B cell (primary cell): ENCODE measurements around the gene PAN3. TPM values are rescaled to one million over a fixed set of nuclear protein-coding genes. Genes with fewer than 3 reads are reported as not detected.
A peak's percentile ranks its signal among the peaks of the same experiment; 100 is the strongest.

ENCODE experiments used
- ATAC-seq: fragments of 200-7000 bp; cut with Tn5 transposase; one replicate; pipeline ENCODE4 v1.10.0; 2021; ENCODE audit warnings: low read depth, mild to moderate bottlenecking, moderate number of reproducible peaks, moderate library complexity
- CTCF ChIA-PET: fragments of 350-600 bp; sonication (Branson Sonifier 250); formaldehyde crosslinking; loops from one replicate; lab custom pipeline; 2021; ENCODE audit warnings: antibody characterized with exemption, inconsistent platforms; lab: Charles Lee
- POLR2A ChIA-PET: fragments of 350-600 bp; sonication (Branson Sonifier 250); formaldehyde crosslinking; loops from one replicate; lab custom pipeline; 2021; ENCODE audit warnings: antibody characterized with exemption; lab: Charles Lee
- DNase-seq: peaks from one replicate; pipeline ENCODE4 v3.0.0; 2013
- H2AFZ ChIP-seq: 2 replicates; pipeline ENCODE4 v1.6.1; 2012; ENCODE audit warnings: mild to moderate bottlenecking, low read depth, low read length; ENCODE audit not compliant: insufficient read depth, poor library complexity, severe bottlenecking
- H3K27ac ChIP-seq, 2 donors: 1 replicate in 1 of 2; 2 replicates in 1 of 2; pipeline ENCODE4 v1.5.1; 2012 to 2013; ENCODE audit warnings: low read length in 2 of 2, mild to moderate bottlenecking in 2 of 2, moderate library complexity in 1 of 2
- H3K27me3 ChIP-seq, 4 experiments: fragments of 200-600 bp in 1 of 4; sonication (generic) in 1 of 4; replicated peaks in 1 of 4; 1 replicate in 2 of 4; 2 replicates in 2 of 4; pipeline versions ENCODE4 v1.6.1 to v1.7.0; 2013 to 2016; ENCODE audit warnings: low read length in 3 of 4, mild to moderate bottlenecking in 2 of 4, mixed read lengths in 1 of 4, moderate library complexity in 1 of 4; ENCODE audit not compliant: insufficient read depth in 4 of 4, control insufficient read depth in 3 of 4; ENCODE audit errors: control extremely low read depth in 1 of 4
- H3K36me3 ChIP-seq, 2 experiments: replicated peaks in 1 of 2; 1 replicate in 1 of 2; 2 replicates in 1 of 2; pipeline versions ENCODE4 v1.6.1 to v1.7.1; 2013; ENCODE audit warnings: low read length in 1 of 2; ENCODE audit not compliant: insufficient read depth in 2 of 2, control insufficient read depth in 1 of 2; ENCODE audit errors: control extremely low read depth in 1 of 2, extremely low read depth in 1 of 2
- H3K4me1 ChIP-seq, 2 donors: fragments of 200-600 bp in 1 of 2; sonication (generic) in 1 of 2; 1 replicate in 1 of 2; 2 replicates in 1 of 2; pipeline versions ENCODE4 v1.5.1 to v1.6.1; 2013 to 2017; ENCODE audit warnings: low read length in 2 of 2; ENCODE audit not compliant: control insufficient read depth in 2 of 2, insufficient read depth in 2 of 2
- H3K4me2 ChIP-seq: replicated peaks from 2 replicates; pipeline ENCODE3; 2012; ENCODE audit warnings: mild to moderate bottlenecking, low read depth, low read length; ENCODE audit not compliant: poor library complexity, severe bottlenecking
- H3K4me3 ChIP-seq, 5 experiments: fragments of 200-600 bp in 1 of 5; sonication (generic) in 1 of 5; 1 replicate in 3 of 5; 2 replicates in 2 of 5; pipeline versions ENCODE4 v1.5.1 to v1.7.0; 2011 to 2016; ENCODE audit warnings: low read length in 4 of 5, mild to moderate bottlenecking in 4 of 5, low read depth in 2 of 5, control low read depth in 1 of 5, moderate library complexity in 1 of 5; ENCODE audit not compliant: insufficient read depth in 1 of 5; ENCODE audit errors: control extremely low read depth in 1 of 5, extremely low read depth in 1 of 5
- H3K79me2 ChIP-seq: fragments of 200-600 bp; sonication (generic); one replicate; pipeline ENCODE4 v1.6.0; 2016; ENCODE audit warnings: low read length; ENCODE audit not compliant: control insufficient read depth, insufficient read depth
- H3K9ac ChIP-seq: fragments of 200-600 bp; sonication (generic); 2 replicates; pipeline ENCODE4 v1.6.1; 2017; ENCODE audit warnings: mild to moderate bottlenecking, low read length, moderate library complexity
- H3K9me3 ChIP-seq, 3 donors: one replicate each; pipeline versions ENCODE4 v1.6.1 to v1.7.1; 2013; ENCODE audit warnings: low read length in 2 of 3; ENCODE audit not compliant: control insufficient read depth in 2 of 3, insufficient read depth in 1 of 3; ENCODE audit errors: control extremely low read depth in 1 of 3
- H4K20me1 ChIP-seq: 2 replicates; pipeline ENCODE4 v1.6.0; 2012; ENCODE audit warnings: mild to moderate bottlenecking, low read length; ENCODE audit not compliant: insufficient read depth, control insufficient read depth, poor library complexity, severe bottlenecking
- H3K27ac Mint-ChIP-seq: one replicate; pipeline ENCODE4 v1.8.0; 2021; ENCODE audit warnings: mixed read lengths
- H3K27me3 Mint-ChIP-seq: one replicate; pipeline ENCODE4 v1.8.0; 2021; ENCODE audit warnings: mixed read lengths
- H3K4me1 Mint-ChIP-seq: one replicate; pipeline ENCODE4 v1.8.0; 2021; ENCODE audit warnings: mixed read lengths
- H3K4me3 Mint-ChIP-seq: one replicate; pipeline ENCODE4 v1.8.0; 2021; ENCODE audit warnings: mixed read lengths
- H3K9me3 Mint-ChIP-seq: one replicate; pipeline ENCODE4 v1.8.0; 2022; ENCODE audit warnings: mixed read lengths; ENCODE audit not compliant: insufficient read depth
- CTCF ChIP-seq: fragments of 200-600 bp; IDR thresholded peaks from one replicate; pipeline ENCODE4 v1.8.0; 2022; ENCODE audit warnings: antibody characterized with exemption, mild to moderate bottlenecking
- EZH2 ChIP-seq: IDR thresholded peaks from 2 replicates; pipeline ENCODE4 v1.6.1; 2012; ENCODE audit warnings: borderline replicate concordance, low read depth, mild to moderate bottlenecking, moderate library complexity, low read length; ENCODE audit not compliant: insufficient read depth, poor library complexity, severe bottlenecking
- WGBS: methylation state at CpG from one replicate; pipeline ENCODE4 v1.1.5; 2013; ENCODE audit warnings: missing lambda C conversion rate; ENCODE audit not compliant: insufficient coverage; 5-methylcytosine and 5-hydroxymethylcytosine counted together
- intact Hi-C: fragments of 100-400 bp; cut with micrococcal nuclease; formaldehyde crosslinking; loops from one replicate; pipeline ENCODE4 v1.10.0; 2022
- polyA plus RNA-seq: library from polyadenylated mRNA; depleted of rRNA; stranded (reverse); fragments of >200 nt; gene quantifications from 2 replicates; pipeline ENCODE4 v1.2.3, GENCODE V29; 2012
- total RNA-seq, 2 donors: library from RNA; stranded (reverse); fragments of 120-200 nt in 1 of 2; gene quantifications; 1 replicate in 1 of 2; 2 replicates in 1 of 2; pipeline versions ENCODE4 v1.2.3 to v1.2.4, GENCODE V29; 2013 to 2022

The PAN3 gene
- total and polyA plus RNA-seq, 2 donors (not counting 1 experiment from before 2014, with no cell fraction given): 23.4 to 117 TPM

GRCh38 chr13:28136916-28137315 is 1.4 kb upstream of the PAN3 start:
- ATAC-seq: no peak
- Histone ChIP-seq H3K4me2 (peak overlapping the region; percentile 80), H3K79me2 (peaks cover 38% of the 10 kb centered on the region), H3K27ac (peak overlapping the region; percentile 92 to 95), H2AFZ (peak overlapping the region; percentile 71), H3K4me3 (peak overlapping the region; percentile 80 to 97 (median 87)), H4K20me1 (peaks cover 15% of the 10 kb centered on the region), H3K4me1 (peaks cover 24 to 31% of the 10 kb centered on the region in 2 donors), H3K9me3 (no peaks in the 10 kb centered on the region), H3K9ac (peak overlapping the region; percentile 81), H3K27me3 (no peaks in the 10 kb centered on the region), H3K36me3 (no peaks in the 10 kb centered on the region)
- no peaks in the 10 kb centered on the region for H3K27me3 Mint-ChIP-seq
- H3K27ac Mint-ChIP-seq: peak overlapping the region; percentile 80
- H3K4me1 Mint-ChIP-seq: peaks cover 37% of the 10 kb centered on the region
- intact Hi-C loops: loop anchor here (5.0 to 10.0 kb wide), 4 partner anchors 110 to 1952 kb away; no protein-coding TSS in a partner anchor
- DNase-seq: peak; percentile 37
- no peak for TF ChIP-seq CTCF
- no peak for TF ChIP-seq EZH2
- peak overlapping the region; percentile 87 for H3K4me3 Mint-ChIP-seq
- 53% methylated on average over 2 of the region's 7 CpGs for WGBS
- ChIA-PET POLR2A (interaction anchor here (0.6 kb wide), 1 partner anchor 57 kb away, joined by 5 read pairs; no protein-coding TSS in a partner anchor), CTCF (no interaction called here)
- H3K9me3 Mint-ChIP-seq: no peaks in the 10 kb centered on the region

- Histone ChIP-seq H3K4me2 (peak overlapping the region; percentile 80), H3K9me3 (no peaks in the 10 kb centered on the region), H3K79me2 (peaks cover 45% of the 10 kb centered on the region), H4K20me1 (peaks cover 20% of the 10 kb centered on the region), H3K4me3 (peak overlapping the region; percentile 80 to 97 (median 87)), H3K9ac (peak overlapping the region; percentile 81), H3K27ac (peak overlapping the region; percentile 92 to 95), H3K4me1 (peaks cover 31 to 37% of the 10 kb centered on the region in 2 donors), H3K27me3 (no peaks in the 10 kb centered on the region), H2AFZ (peak overlapping the region; percentile 71), H3K36me3 (no peaks in the 10 kb centered on the region)
- intact Hi-C loops: loop anchor here (5.0 to 10.0 kb wide), 4 partner anchors 110 to 1953 kb away; no protein-coding TSS in a partner anchor
- DNase-seq: no peak
- no peaks in the 10 kb centered on the region for H3K9me3 Mint-ChIP-seq
- peak overlapping the region; percentile 87 for H3K4me3 Mint-ChIP-seq
- no peak for TF ChIP-seq EZH2
- no peak for TF ChIP-seq CTCF
- POLR2A ChIA-PET: interaction anchor here (0.6 to 1.3 kb wide), 5 partner anchors 16 to 522 kb away, joined by 3 to 5 read pairs (median 5); partner anchors contain the start of gene POMP
- H3K27ac Mint-ChIP-seq: peak overlapping the region; percentile 99
- no peak for ATAC-seq
- H3K4me1 Mint-ChIP-seq: peaks cover 44% of the 10 kb centered on the region
- no peaks in the 10 kb centered on the region for H3K27me3 Mint-ChIP-seq
- CTCF ChIA-PET: interaction anchor here (0.7 to 1.3 kb wide), 6 partner anchors 89 to 1284 kb away, joined by 4 to 7 read pairs (median 4); no protein-coding TSS in a partner anchor
- 0% methylated on average over 3 of the region's 11 CpGs for WGBS
Observed at GRCh38 chr13:28137596-28137995, 749 bp upstream of the PAN3 start.
